ENCODE data around the gene TRIM13. TPM values are rescaled to one million over a fixed set of nuclear protein-coding genes. Genes with fewer than 3 reads are reported as not detected.
"Not testable (repeated sequence)": the region's sequence is repeated elsewhere in the genome, so short reads cannot be mapped to it uniquely, and the experiment has no call there.

TRIM13 gene, protein sequence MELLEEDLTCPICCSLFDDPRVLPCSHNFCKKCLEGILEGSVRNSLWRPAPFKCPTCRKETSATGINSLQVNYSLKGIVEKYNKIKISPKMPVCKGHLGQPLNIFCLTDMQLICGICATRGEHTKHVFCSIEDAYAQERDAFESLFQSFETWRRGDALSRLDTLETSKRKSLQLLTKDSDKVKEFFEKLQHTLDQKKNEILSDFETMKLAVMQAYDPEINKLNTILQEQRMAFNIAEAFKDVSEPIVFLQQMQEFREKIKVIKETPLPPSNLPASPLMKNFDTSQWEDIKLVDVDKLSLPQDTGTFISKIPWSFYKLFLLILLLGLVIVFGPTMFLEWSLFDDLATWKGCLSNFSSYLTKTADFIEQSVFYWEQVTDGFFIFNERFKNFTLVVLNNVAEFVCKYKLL
- total RNA-seq (10 to 100 TPM; 20.5 to 27.8 (median 23.4) TPM), total RNA-seq (19.3 to 59.0 (median 35.2) reads per million in 29 experiments)
- 19.1 TPM for total RNA-seq (2013)

DNA sequence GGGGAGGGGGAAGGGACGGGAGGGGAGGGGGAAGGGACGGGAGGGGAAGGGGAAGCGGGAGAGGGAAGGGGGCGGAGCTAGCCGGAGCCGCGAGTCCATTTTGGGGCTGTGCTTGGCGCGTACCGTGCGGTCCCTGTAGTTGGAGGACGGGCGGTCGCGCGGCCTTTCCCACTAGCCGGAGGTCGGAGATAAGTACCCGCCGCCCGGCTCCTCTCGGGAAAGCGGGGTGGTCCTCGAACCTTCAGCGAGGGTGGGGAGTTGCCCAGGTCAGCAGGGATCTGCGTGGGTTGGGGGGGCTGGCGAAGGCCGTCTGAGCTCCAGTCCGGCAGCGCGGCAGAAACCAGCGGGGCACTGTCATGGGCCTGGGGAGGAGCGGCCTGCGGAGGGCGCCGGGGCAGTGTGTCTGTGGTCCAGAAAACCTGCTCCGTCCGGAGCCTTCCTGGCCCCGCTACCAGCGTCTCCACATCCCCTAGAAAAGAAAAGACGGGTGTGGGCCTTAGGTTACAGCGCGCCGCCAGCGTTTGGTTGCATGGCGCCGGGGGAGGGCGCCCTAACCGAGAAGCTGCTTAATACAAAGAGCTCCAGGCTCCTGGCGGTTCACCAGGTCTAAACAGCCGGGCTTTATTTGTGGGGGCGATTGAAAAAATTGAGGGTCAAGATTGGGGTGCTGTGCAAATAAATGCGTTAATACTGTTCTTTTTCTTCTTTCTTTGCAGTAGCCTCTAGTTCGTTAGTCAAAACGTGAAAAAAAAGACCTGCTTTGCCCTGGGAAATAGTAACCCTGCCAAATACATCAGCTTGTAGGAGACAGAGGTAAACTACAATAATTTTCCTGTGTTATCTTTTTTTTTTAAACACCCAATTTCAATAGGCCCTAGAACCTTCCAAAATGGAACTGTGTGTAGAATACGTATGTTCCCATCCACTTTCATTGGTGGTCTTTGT lies at the start of gene TRIM13:
Gene TRIM13 (plus strand): TSS at position 92 of the 945 bp plus-strand sequence. CDS start 14,899 bp downstream, outside the sequence.
- peaks cover 16% of the 10 kb centered on the region for H3K36me3 Mint-ChIP-seq
- peak within 1 kb of the TSS; percentile 81 to 98 for H3K4me3 ChIP-seq (ENCODE audit: control insufficient read depth in 1 of 2, extremely low read depth in 1 of 2, low read length in 1 of 2)
- WGBS (ENCODE audit: insufficient coverage) = 0% methylated on average over 47 of the region's 56 CpGs
- peaks cover 39 to 54% (median 53%) of the 10 kb centered on the region in 3 donors for H3K4me1 Mint-ChIP-seq
- H3K27me3 ChIP-seq (replicated peaks in 1 of 2; ENCODE audit: control insufficient read depth in 2 of 2, extremely low read depth in 1 of 2, insufficient read depth in 2 of 2, low read length in 1 of 2) = no peaks in the 10 kb centered on the region
- peak; percentile 83 to 85 (median 84) for ATAC-seq (replicated peaks in 1 of 4)
- H3K4me3 Mint-ChIP-seq = peak within 1 kb of the TSS; percentile 85 to 86 (median 85)
- DNase-seq = peak; percentile 66 to 89 (median 79)
- no peaks in the 10 kb centered on the region for H3K9me3 ChIP-seq
- peak within 1 kb of the TSS; percentile 85 to 87 for H3K27ac Mint-ChIP-seq
- ChIA-PET POLR2A (interaction anchor here (0.6 to 1.7 kb wide), 10 partner anchors 46 to 1431 kb away, joined by 3 to 12 read pairs (median 4); partner anchors contain the start of genes KPNA3 (in 1 of the 2) and SPRYD7 (in 1 of the 2)), CTCF (interaction anchor here (0.5 to 2.6 kb wide), 37 partner anchors 13 to 1087 kb away, joined by 3 to 57 read pairs (median 5); partner anchors contain the start of genes KPNA3 (in 1 of the 2) and SPRYD7 (in 1 of the 2))
- H3K4me1 ChIP-seq (ENCODE audit: control insufficient read depth in 1 of 2, extremely low read depth in 1 of 2, insufficient read depth in 2 of 2, low read length in 2 of 2) = peaks cover 26 to 34% of the 10 kb centered on the region in 2 experiments
- no peaks in the 10 kb centered on the region for H3K9me3 Mint-ChIP-seq
- peaks cover 0 to 23% of the 10 kb centered on the region in 2 donors for H3K36me3 ChIP-seq (ENCODE audit: control insufficient read depth in 2 of 2, extremely low read depth in 1 of 2, insufficient read depth in 1 of 2, low read length in 1 of 2)
- H3K27me3 Mint-ChIP-seq = no peaks in the 10 kb centered on the region
- H3K27ac ChIP-seq (ENCODE audit: low read length) = peak within 1 kb of the TSS; percentile 83

DNA sequence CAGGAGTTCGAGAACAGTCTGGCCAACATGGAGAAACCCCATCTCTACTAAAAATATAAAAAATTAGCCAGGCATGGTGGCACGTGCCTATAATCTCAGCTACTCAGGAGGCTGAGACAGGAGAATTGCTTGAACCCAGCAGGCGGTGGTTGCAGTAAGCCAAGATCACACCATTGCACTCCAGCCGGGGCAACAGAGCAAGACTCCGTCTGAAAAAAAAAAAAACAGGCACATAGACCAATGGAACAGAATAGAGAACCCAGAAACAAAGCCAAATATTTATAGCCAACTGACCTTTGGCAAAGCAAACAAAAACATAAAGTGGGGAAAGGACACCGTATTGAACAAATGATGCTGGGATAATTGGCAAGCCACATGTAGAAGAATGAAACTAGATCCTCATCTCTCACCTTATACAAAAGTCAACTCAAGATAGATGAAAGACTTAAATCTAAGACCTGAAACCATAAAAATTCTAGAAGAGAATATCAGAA lies 48.0 kb upstream of the TRIM13 start:
- H3K4me3 Mint-ChIP-seq; H3K27ac ChIP-seq (ENCODE audit: low read length); H3K9me3 ChIP-seq; CTCF ChIA-PET; H3K4me1 ChIP-seq (ENCODE audit: control insufficient read depth in 1 of 2, extremely low read depth in 1 of 2, insufficient read depth in 2 of 2, low read length in 2 of 2); H3K27me3 Mint-ChIP-seq; POLR2A ChIA-PET; H3K27ac Mint-ChIP-seq; H3K27me3 ChIP-seq (replicated peaks in 1 of 2; ENCODE audit: control insufficient read depth in 2 of 2, extremely low read depth in 1 of 2, insufficient read depth in 2 of 2, low read length in 1 of 2); H3K36me3 Mint-ChIP-seq; H3K4me3 ChIP-seq (ENCODE audit: control insufficient read depth in 1 of 2, extremely low read depth in 1 of 2, low read length in 1 of 2); H3K36me3 ChIP-seq (ENCODE audit: control insufficient read depth in 2 of 2, extremely low read depth in 1 of 2, insufficient read depth in 1 of 2, low read length in 1 of 2); ATAC-seq (replicated peaks in 1 of 4); H3K4me1 Mint-ChIP-seq; DNase-seq: not testable (repeated sequence)
- 96% methylated on average over 5 of the region's 6 CpGs for WGBS (ENCODE audit: insufficient coverage)
- H3K9me3 Mint-ChIP-seq = peaks cover 0 to 10% (median 5%) of the 10 kb centered on the region in 3 donors

DNA sequence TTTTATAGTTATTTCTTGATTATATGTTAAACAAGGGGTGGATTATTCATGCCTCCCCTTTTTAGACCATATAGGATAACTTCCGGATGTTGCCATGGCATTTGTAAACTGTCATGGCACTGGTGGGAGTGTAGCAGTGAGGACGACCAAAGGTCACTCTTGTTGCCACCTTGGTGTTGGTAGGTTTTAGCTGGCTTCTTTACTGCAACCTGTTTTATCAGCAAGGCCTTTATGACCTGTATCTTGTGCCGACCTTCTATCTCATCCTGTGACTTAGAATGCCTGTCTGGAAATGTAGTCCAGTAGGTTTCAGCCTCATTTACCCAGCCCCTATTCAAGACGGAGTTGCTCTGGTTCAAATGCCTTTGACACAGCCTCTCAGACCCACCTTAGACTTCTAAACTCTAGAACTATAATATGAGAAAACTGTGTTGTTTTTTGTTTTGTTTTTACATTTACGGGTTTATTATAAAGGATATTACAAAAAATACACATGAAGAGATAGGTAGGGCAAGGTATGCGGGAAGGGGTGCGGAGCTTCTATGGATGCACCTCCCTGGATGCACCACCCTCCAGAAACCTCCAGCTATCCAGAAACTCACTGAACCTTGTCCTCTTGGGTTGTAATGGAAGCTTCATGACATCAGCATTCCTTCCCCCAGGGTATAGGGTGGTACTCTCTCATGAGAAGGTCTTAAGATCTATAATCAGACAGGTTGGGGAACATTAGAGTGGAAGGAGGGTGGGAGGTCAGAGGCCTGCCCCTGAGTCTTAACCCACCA lies 44.9 kb upstream of the TRIM13 start:
- H3K4me1 ChIP-seq (ENCODE audit: control insufficient read depth in 1 of 2, extremely low read depth in 1 of 2, insufficient read depth in 2 of 2, low read length in 2 of 2) = no peaks in the 10 kb centered on the region
- no peak overlapping the region for H3K27ac ChIP-seq (ENCODE audit: low read length)
- ATAC-seq (replicated peaks in 1 of 4) (no peak), DNase-seq (no peak)
- Mint-ChIP-seq H3K36me3 (no peaks in the 10 kb centered on the region), H3K4me1 (no peaks in the 10 kb centered on the region), H3K9me3 (peaks cover 0 to 8% (median 5%) of the 10 kb centered on the region in 3 donors), H3K27me3 (peaks cover 7 to 8% of the 10 kb centered on the region in 2 donors), H3K27ac (no peak overlapping the region), H3K4me3 (no peak overlapping the region)
- H3K36me3 ChIP-seq (ENCODE audit: control insufficient read depth in 2 of 2, extremely low read depth in 1 of 2, insufficient read depth in 1 of 2, low read length in 1 of 2) = no peaks in the 10 kb centered on the region
- CTCF ChIA-PET = no interaction called here
- H3K9me3 ChIP-seq = no peaks in the 10 kb centered on the region
- no peak overlapping the region for H3K4me3 ChIP-seq (ENCODE audit: control insufficient read depth in 1 of 2, extremely low read depth in 1 of 2, low read length in 1 of 2)
- WGBS (ENCODE audit: insufficient coverage) = no CpG with 5 or more reads among the region's 7 CpGs
- POLR2A ChIA-PET = no interaction called here
- H3K27me3 ChIP-seq (replicated peaks in 1 of 2; ENCODE audit: control insufficient read depth in 2 of 2, extremely low read depth in 1 of 2, insufficient read depth in 2 of 2, low read length in 1 of 2) = no peaks in the 10 kb centered on the region

DNA sequence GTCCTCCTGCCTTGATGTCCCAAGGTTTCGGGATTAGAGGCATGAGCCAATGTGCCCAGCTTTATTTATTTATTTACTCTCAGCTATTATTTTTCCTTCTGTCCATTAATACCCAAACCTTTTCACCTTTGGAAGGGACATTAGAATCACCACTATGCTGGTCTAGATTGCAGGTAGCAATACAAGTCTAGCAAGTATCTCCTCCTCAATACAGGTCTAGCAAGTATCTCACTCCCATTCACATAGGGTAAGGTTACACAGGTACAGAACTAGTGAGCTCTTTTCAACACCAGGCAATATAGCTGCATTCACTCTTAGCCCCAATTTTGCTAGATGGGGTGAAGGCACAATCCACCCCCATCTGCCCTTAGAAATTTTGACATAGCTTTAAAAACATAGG lies 43.3 kb upstream of the TRIM13 start:
- WGBS (ENCODE audit: insufficient coverage) = 100% methylated on average over 1 of the region's 1 CpG

DNA sequence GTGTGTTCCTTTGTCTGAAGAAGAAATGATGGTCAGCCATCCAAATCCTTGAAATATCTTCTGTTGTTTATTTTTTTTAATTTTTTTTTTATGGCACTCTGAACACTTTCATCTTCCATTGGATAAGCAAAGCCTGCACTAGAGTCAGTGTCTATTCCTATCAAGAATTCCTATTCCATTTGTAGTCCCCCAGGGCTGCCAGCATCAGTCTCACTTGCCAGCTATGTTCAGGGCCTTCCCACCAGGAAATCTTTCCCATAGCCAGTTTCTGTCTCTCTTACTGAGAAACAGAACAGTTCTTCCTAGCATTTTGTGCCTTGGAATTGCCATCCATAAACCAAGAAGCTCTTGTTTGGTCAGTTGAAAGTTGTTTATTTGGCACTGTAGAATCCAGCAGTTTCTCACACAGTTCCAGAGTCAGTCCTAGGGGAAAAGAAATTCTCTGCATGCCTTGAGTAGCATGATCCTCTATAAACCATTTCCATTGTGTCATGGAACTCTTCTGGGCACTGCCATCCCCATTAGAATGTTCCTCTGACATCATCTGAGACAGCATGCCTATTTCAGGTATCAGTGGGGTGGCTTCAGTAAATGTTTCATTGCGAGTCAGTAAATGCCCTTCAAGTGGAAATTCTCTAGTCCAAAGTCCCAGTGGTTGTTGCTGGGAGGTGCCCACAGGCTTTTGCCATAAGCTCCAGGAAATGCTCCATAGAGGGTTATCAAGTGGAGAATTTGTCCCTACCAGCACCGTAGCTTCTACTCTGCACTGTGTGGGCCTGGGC lies 42.0 kb upstream of the TRIM13 start:
- DNase-seq (no peak), ATAC-seq (replicated peaks in 1 of 4) (no peak)
- Mint-ChIP-seq H3K4me1 (no peaks in the 10 kb centered on the region), H3K36me3 (peaks cover 10% of the 10 kb centered on the region), H3K27ac (no peak overlapping the region), H3K4me3 (no peak overlapping the region), H3K27me3 (peaks cover 8 to 10% of the 10 kb centered on the region in 2 donors), H3K9me3 (no peaks in the 10 kb centered on the region)
- ChIA-PET POLR2A (no interaction called here), CTCF (no interaction called here)
- H3K27me3 ChIP-seq (replicated peaks in 1 of 2; ENCODE audit: control insufficient read depth in 2 of 2, extremely low read depth in 1 of 2, insufficient read depth in 2 of 2, low read length in 1 of 2) = no peaks in the 10 kb centered on the region
- whole genome bisulfite sequencing (ENCODE audit: insufficient coverage) = 100% methylated on average over 1 of the region's 2 CpGs
- H3K27ac ChIP-seq (ENCODE audit: low read length) = no peak overlapping the region
- no peaks in the 10 kb centered on the region for H3K4me1 ChIP-seq (ENCODE audit: control insufficient read depth in 1 of 2, extremely low read depth in 1 of 2, insufficient read depth in 2 of 2, low read length in 2 of 2)
- H3K4me3 ChIP-seq (ENCODE audit: control insufficient read depth in 1 of 2, extremely low read depth in 1 of 2, low read length in 1 of 2) = no peak overlapping the region
- no peaks in the 10 kb centered on the region for H3K36me3 ChIP-seq (ENCODE audit: control insufficient read depth in 2 of 2, extremely low read depth in 1 of 2, insufficient read depth in 1 of 2, low read length in 1 of 2)
- H3K9me3 ChIP-seq = peaks cover 2% of the 10 kb centered on the region

More for the DNA sequence above, 43.3 kb upstream of the TRIM13 start:
- Mint-ChIP-seq H3K4me3 (no peak overlapping the region), H3K36me3 (peaks cover 4% of the 10 kb centered on the region), H3K4me1 (no peaks in the 10 kb centered on the region), H3K27me3 (peaks cover 10 to 14% of the 10 kb centered on the region in 2 donors), H3K27ac (no peak overlapping the region), H3K9me3 (peaks cover 0 to 8% (median 5%) of the 10 kb centered on the region in 3 donors)
- H3K4me1 ChIP-seq (ENCODE audit: control insufficient read depth in 1 of 2, extremely low read depth in 1 of 2, insufficient read depth in 2 of 2, low read length in 2 of 2) = no peaks in the 10 kb centered on the region
- DNase-seq (no peak), ATAC-seq (replicated peaks in 1 of 4) (no peak)
- H3K9me3 ChIP-seq = no peaks in the 10 kb centered on the region
- no peak overlapping the region for H3K4me3 ChIP-seq (ENCODE audit: control insufficient read depth in 1 of 2, extremely low read depth in 1 of 2, low read length in 1 of 2)
- no peaks in the 10 kb centered on the region for H3K36me3 ChIP-seq (ENCODE audit: control insufficient read depth in 2 of 2, extremely low read depth in 1 of 2, insufficient read depth in 1 of 2, low read length in 1 of 2)
- ChIA-PET CTCF (no interaction called here), POLR2A (no interaction called here)
- no peak overlapping the region for H3K27ac ChIP-seq (ENCODE audit: low read length)
- no peaks in the 10 kb centered on the region for H3K27me3 ChIP-seq (replicated peaks in 1 of 2; ENCODE audit: control insufficient read depth in 2 of 2, extremely low read depth in 1 of 2, insufficient read depth in 2 of 2, low read length in 1 of 2)
